Duodenal mucosa (tissue), 2 donors: ENCODE measurements around the gene EGFLAM.

ENCODE experiments used
- H3K27ac ChIP-seq: one replicate; pipeline ENCODE4 v1.7.0; 2013; ENCODE audit warnings: low read depth, low read length
- H3K27me3 ChIP-seq, 2 donors: one replicate each; pipeline ENCODE4 v1.7.0; 2013; ENCODE audit warnings: low read length in 2 of 2, control low read depth in 1 of 2; ENCODE audit not compliant: insufficient read depth in 2 of 2, control insufficient read depth in 1 of 2
- H3K36me3 ChIP-seq, 2 donors: one replicate each; pipeline ENCODE4 v1.7.0; 2013; ENCODE audit warnings: low read length in 2 of 2, control low read depth in 1 of 2; ENCODE audit not compliant: insufficient read depth in 2 of 2, control insufficient read depth in 1 of 2
- H3K4me1 ChIP-seq, 2 donors: one replicate each; pipeline ENCODE4 v1.7.0; 2013; ENCODE audit warnings: low read length in 2 of 2, control low read depth in 1 of 2; ENCODE audit not compliant: insufficient read depth in 2 of 2, control insufficient read depth in 1 of 2
- H3K4me3 ChIP-seq, 2 donors: one replicate each; pipeline ENCODE4 v1.7.0; 2013; ENCODE audit warnings: low read length in 2 of 2, low read depth in 1 of 2
- H3K9ac ChIP-seq, 2 donors: one replicate each; pipeline ENCODE4 v1.7.0; 2013; ENCODE audit warnings: low read length in 2 of 2, low read depth in 1 of 2
- H3K9me3 ChIP-seq, 2 donors: one replicate each; pipeline ENCODE4 v1.7.0; 2013; ENCODE audit warnings: low read length in 2 of 2, control low read depth in 1 of 2; ENCODE audit not compliant: control insufficient read depth in 1 of 2

EGFLAM gene

GRCh38 chr5:38258319-38259061 lies at the start of gene EGFLAM:
Gene EGFLAM, plus strand, starts transcription at chr5:38258559. Its CDS starts 196 bp downstream, at chr5:38258755.
- no peaks in the 10 kb centered on the region for H3K36me3 ChIP-seq
- no peak within 1 kb of the TSS for H3K9ac ChIP-seq
- H3K4me3 ChIP-seq = peak within 1 kb of the TSS; percentile 47 to 48
- H3K9me3 ChIP-seq = no peaks in the 10 kb centered on the region
- H3K27ac ChIP-seq = no peak within 1 kb of the TSS
- peaks cover 27 to 60% of the 10 kb centered on the region in 2 donors for H3K27me3 ChIP-seq
- H3K4me1 ChIP-seq = peaks cover 0 to 3% of the 10 kb centered on the region in 2 donors

GRCh38 chr5:38208782-38209378 lies 49.5 kb upstream of the EGFLAM start:
- no peaks in the 10 kb centered on the region for H3K9me3 ChIP-seq
- H3K36me3 ChIP-seq = no peaks in the 10 kb centered on the region
- H3K27me3 ChIP-seq = peaks cover 0 to 4% of the 10 kb centered on the region in 2 donors
- no peak overlapping the region for H3K27ac ChIP-seq
- H3K4me1 ChIP-seq = no peaks in the 10 kb centered on the region
- no peak overlapping the region for H3K9ac ChIP-seq
- H3K4me3 ChIP-seq = no peak overlapping the region

GRCh38 chr5:38210676-38211353 lies 47.5 kb upstream of the EGFLAM start:
- H3K9me3 ChIP-seq = no peaks in the 10 kb centered on the region
- H3K27ac ChIP-seq = no peak overlapping the region
- no peak overlapping the region for H3K4me3 ChIP-seq
- H3K27me3 ChIP-seq = no peaks in the 10 kb centered on the region
- H3K4me1 ChIP-seq = no peaks in the 10 kb centered on the region
- H3K9ac ChIP-seq = no peak overlapping the region
- H3K36me3 ChIP-seq = no peaks in the 10 kb centered on the region

GRCh38 chr5:38211354-38211710 lies 47.0 kb upstream of the EGFLAM start:
- no peaks in the 10 kb centered on the region for H3K27me3 ChIP-seq
- no peak overlapping the region for H3K27ac ChIP-seq
- no peaks in the 10 kb centered on the region for H3K36me3 ChIP-seq
- no peak overlapping the region for H3K9ac ChIP-seq
- H3K4me1 ChIP-seq = no peaks in the 10 kb centered on the region
- no peak overlapping the region for H3K4me3 ChIP-seq
- no peaks in the 10 kb centered on the region for H3K9me3 ChIP-seq

- Histone ChIP-seq H3K36me3 (no peaks in the 10 kb centered on the region), H3K4me1 (no peaks in the 10 kb centered on the region), H3K27me3 (no peaks in the 10 kb centered on the region), H3K27ac (no peak overlapping the region), H3K9me3 (no peaks in the 10 kb centered on the region), H3K9ac (no peak overlapping the region), H3K4me3 (no peak overlapping the region)
Observed at GRCh38 chr5:38212307-38212706, 46.1 kb upstream of the EGFLAM start.

GRCh38 chr5:38226091-38226490 lies 32.3 kb upstream of the EGFLAM start:
- Histone ChIP-seq H3K9ac (no peak overlapping the region), H3K4me1 (no peaks in the 10 kb centered on the region), H3K4me3 (no peak overlapping the region), H3K9me3 (no peaks in the 10 kb centered on the region), H3K27me3 (no peaks in the 10 kb centered on the region), H3K27ac (no peak overlapping the region), H3K36me3 (no peaks in the 10 kb centered on the region)

- Histone ChIP-seq H3K9me3 (no peaks in the 10 kb centered on the region), H3K27me3 (no peaks in the 10 kb centered on the region), H3K36me3 (no peaks in the 10 kb centered on the region), H3K27ac (no peak overlapping the region), H3K4me1 (no peaks in the 10 kb centered on the region), H3K9ac (no peak overlapping the region), H3K4me3 (no peak overlapping the region)
Observed at GRCh38 chr5:38228914-38229313, 29.4 kb upstream of the EGFLAM start.

- H3K27me3 ChIP-seq = no peaks in the 10 kb centered on the region
- no peaks in the 10 kb centered on the region for H3K4me1 ChIP-seq
- no peak overlapping the region for H3K27ac ChIP-seq
- no peak overlapping the region for H3K9ac ChIP-seq
- no peaks in the 10 kb centered on the region for H3K36me3 ChIP-seq
- H3K9me3 ChIP-seq = no peaks in the 10 kb centered on the region
- H3K4me3 ChIP-seq = no peak overlapping the region
Observed at GRCh38 chr5:38234737-38235136, 23.6 kb upstream of the EGFLAM start.

- no peak overlapping the region for H3K9ac ChIP-seq
- no peak overlapping the region for H3K4me3 ChIP-seq
- no peaks in the 10 kb centered on the region for H3K36me3 ChIP-seq
- H3K9me3 ChIP-seq = no peaks in the 10 kb centered on the region
- H3K27ac ChIP-seq = no peak overlapping the region
- H3K4me1 ChIP-seq = no peaks in the 10 kb centered on the region
- no peaks in the 10 kb centered on the region for H3K27me3 ChIP-seq
Observed at GRCh38 chr5:38237681-38238080, 20.7 kb upstream of the EGFLAM start.

GRCh38 chr5:38240212-38240611 lies 18.1 kb upstream of the EGFLAM start:
- no peaks in the 10 kb centered on the region for H3K4me1 ChIP-seq
- no peak overlapping the region for H3K9ac ChIP-seq
- no peak overlapping the region for H3K27ac ChIP-seq
- H3K9me3 ChIP-seq = no peaks in the 10 kb centered on the region
- H3K4me3 ChIP-seq = no peak overlapping the region
- no peaks in the 10 kb centered on the region for H3K27me3 ChIP-seq
- H3K36me3 ChIP-seq = no peaks in the 10 kb centered on the region
